Keratinocyte (primary cell): ENCODE measurements around the gene SUGCT.

Source experiments
- EZH2 ChIP-seq: IDR thresholded peaks from one replicate; pipeline ENCODE4 v1.6.1; 2012; ENCODE audit warnings: inconsistent platforms, mild to moderate bottlenecking, low read length, moderate library complexity
- TF ChIP-seq, protein P1 (sequence below), 3 experiments: IDR thresholded peaks in 1 of 3; conservative IDR thresholded peaks in 1 of 3; optimal IDR thresholded peaks in 1 of 3; 2 replicates in 2 of 3; 3 replicates in 1 of 3; pipeline versions ENCODE3 to v1.5.1; 2011; ENCODE audit warnings: low read length in 3 of 3, mild to moderate bottlenecking in 3 of 3, moderate library complexity in 2 of 3, control low read depth in 1 of 3, inconsistent platforms in 1 of 3; ENCODE audit not compliant: insufficient read depth in 2 of 3; ENCODE audit errors: extremely low read depth in 1 of 3

DNA sequence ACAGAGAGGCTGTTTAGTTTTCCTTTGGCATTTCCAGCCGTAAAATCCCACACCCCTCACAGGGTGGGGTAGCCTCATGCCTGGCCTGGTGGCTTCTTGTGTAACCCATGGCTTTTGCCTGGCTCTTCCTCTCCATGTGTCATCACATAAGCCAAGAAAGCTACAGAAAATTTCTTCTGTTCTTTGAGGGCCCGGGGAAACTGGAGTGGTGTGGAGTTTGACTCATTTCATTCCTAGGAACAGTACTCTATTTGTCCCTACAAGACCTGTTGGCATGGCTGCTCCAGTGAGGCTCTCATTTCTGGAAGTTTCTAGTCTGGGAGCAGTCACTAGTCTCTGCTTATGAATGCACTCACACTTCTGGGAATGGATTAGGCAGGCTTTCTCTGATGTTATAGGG lies 523.9 kb downstream of the SUGCT start:
- TF ChIP-seq EZH2: no peak
- TF ChIP-seq, protein P1, sequence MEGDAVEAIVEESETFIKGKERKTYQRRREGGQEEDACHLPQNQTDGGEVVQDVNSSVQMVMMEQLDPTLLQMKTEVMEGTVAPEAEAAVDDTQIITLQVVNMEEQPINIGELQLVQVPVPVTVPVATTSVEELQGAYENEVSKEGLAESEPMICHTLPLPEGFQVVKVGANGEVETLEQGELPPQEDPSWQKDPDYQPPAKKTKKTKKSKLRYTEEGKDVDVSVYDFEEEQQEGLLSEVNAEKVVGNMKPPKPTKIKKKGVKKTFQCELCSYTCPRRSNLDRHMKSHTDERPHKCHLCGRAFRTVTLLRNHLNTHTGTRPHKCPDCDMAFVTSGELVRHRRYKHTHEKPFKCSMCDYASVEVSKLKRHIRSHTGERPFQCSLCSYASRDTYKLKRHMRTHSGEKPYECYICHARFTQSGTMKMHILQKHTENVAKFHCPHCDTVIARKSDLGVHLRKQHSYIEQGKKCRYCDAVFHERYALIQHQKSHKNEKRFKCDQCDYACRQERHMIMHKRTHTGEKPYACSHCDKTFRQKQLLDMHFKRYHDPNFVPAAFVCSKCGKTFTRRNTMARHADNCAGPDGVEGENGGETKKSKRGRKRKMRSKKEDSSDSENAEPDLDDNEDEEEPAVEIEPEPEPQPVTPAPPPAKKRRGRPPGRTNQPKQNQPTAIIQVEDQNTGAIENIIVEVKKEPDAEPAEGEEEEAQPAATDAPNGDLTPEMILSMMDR (optimal IDR thresholded peaks at IDR 0.05 in 1 of 3, IDR thresholded peaks at IDR 0.05 in 1 of 3, conservative IDR thresholded peaks at IDR 0.05 in 1 of 3; ENCODE audit: extremely low read depth in 1 of 3, insufficient read depth in 2 of 3, low read length in 3 of 3): no peak
